Right kidney (tissue), 1 donor: ENCODE data around the gene ABCC1.

Source experiments
- DNase-seq: peaks from one replicate; pipeline ENCODE4 v3.0.0-alpha.2; 2016

ABCC1 gene

DNA sequence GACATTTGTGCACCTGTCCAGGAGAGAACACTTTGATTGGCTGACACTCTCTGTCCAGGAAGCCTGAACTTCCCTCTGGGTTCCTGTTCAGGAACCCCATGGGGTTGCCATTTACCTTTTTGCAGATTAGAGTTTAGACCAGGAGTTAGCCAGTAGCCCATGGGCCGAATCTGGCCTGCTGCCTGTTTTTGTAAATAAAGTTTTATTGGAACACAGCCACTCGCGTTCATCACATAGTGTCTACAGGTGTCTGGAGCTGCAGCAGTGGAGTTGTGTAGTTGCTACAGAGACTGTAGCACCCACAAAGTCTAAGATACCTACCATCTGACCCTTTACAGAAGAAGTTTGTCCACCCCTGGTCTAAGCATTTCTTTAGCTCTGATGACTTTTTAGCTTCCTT lies 70.9 kb downstream of the ABCC1 start:
- DNase-seq = no peak

- DNase-seq = no peak
Measured at GRCh38 chr16:16021020-16021419, 71.6 kb downstream of the ABCC1 start.

DNA sequence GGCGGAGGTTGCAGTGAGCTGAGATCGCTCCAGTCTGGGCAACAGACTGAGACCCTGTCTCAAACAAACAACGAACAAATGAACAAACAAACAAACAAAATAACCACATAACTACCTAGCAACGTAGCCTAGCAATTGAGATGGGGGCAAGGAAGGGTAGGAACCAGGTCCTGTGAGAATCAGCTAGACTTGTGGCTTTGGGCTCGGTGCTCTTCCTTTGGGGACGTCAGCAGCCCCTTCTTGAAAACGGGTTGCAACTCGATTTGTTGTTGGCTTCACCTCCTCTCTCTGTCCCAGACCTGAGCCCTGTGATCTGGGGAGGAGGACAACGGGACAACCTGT lies 72.2 kb downstream of the ABCC1 start:
- no peak for DNase-seq

DNA sequence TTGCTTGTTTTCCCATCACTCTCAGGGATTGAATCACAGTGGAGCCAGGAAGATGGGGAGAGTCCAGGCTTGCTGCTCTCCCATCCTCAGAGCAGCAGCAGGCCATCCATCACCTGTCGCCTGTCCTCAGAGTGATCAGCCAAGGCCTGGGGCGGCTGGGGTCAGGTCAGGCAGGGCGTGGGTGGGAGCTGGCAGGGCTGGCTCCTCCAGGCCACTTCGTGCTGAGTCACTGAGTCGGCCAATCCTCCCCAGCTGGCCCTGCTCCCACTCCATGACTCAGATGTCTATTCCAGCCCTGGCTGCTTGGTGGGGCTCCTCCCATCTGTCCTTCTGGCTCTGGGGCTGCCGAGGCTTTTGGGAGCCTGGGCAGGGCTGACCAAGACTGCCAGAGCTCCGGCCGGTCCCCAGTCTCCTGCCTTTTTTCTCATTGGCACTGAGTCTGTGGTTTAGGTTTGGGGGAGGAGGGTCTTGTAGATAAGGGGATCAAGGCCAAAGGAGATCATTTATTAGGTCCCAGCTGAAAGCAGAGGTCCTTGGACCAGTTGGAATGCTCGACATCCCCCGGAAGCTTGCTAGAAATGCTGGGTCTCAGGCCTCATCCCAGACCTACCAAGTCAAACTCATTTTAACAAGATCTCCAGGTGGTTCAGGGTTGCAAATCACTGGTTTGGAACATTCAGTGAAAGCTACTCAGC lies 72.7 kb downstream of the ABCC1 start:
- DNase-seq = peak; percentile 49

GRCh38 chr16:16022683-16023064 lies 73.3 kb downstream of the ABCC1 start:
- no peak for DNase-seq

DNA sequence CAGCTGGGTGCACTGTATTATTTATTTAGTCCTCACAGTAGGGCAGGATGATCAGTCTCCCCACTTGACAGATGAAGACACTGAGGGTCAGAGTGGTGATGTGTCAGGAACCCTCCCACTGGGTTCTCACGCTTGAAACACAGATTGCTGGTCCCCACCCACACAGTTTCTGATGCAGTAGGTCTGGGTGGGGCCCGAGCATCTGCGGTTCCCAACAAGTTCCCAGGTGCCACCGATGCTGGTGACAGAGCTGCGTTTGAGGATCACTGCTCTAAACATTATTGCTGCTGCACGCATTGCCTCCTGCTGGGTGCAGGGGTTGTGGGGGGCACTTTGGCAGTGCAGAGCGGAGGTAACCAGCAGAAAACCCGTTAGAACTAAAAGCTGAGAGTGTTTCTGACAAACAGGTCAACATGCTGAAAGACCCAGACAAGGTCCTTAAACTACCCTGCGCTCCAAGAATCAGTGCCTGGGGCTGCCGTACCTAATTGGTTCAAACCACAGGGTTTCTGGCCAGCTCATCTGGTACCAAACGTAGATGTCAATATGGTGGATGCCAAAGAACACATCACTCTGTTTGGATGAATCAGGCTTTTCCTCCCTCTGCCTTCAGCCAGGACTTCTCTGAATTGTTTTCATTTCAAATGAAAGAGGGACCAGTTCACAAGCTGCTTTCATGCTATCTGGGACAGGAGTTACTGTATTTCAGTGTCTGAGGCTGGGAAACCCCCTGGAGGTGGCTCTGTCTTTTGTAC lies 76.0 kb downstream of the ABCC1 start:
- DNase-seq = no peak

- no peak for DNase-seq
Measured at GRCh38 chr16:16027728-16028310, 78.4 kb downstream of the ABCC1 start.

GRCh38 chr16:16028311-16028999 lies 79.0 kb downstream of the ABCC1 start:
- DNase-seq = peak; percentile 26

DNA sequence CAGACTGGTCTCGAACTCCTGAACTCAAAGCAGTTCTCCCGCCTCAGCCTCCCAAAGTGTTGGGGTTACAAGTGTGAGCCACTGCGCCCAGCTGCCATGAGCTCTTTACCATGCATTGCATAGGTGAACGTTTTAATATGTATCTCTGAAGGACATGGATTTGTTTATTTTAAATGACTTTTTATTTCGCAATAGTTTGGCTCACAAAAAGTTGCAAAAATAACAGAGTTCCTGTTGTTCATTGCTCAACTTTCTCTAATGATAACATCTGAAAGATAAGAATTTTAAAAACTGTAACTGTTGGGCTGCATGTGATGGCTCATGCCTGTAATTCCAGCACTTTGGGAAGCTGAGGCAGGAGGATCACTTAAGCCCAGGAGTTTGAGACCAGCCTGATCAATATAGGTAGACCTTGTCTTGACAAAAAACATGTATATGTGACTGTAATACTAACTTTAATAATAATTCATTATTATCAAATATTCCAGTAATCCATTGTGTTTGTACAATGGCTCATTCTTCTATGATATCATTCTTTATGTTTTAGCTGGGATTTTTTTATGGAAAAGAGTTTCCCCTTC lies 80.1 kb downstream of the ABCC1 start:
- DNase-seq = no peak

GRCh38 chr16:16030449-16030848 lies 81.0 kb downstream of the ABCC1 start:
- no peak for DNase-seq

DNA sequence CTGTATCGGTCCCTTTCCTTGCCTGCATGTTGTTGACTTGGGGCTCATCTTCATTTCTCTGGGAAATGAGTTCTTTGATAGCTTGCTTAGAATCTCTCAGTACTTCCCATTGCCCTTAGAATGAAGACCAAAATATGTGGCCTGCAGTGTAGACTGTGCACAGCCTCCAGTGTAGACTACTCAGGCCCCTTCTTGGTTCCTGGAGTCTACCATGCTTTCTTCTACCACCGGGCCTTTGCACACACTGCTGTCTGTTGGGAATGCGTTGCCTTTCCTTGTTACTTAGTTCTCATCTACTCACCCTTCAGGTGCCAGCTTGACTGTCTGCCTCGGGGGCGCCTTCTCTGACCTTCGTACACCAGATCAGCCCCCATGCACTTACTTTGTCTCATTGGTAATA lies 82.0 kb downstream of the ABCC1 start:
- no peak for DNase-seq

- no peak for DNase-seq
Measured at GRCh38 chr16:16032271-16032979, 83.0 kb downstream of the ABCC1 start.

GRCh38 chr16:16033208-16033717 lies 83.8 kb downstream of the ABCC1 start:
- DNase-seq = no peak

GRCh38 chr16:16036359-16036792 lies 87.0 kb downstream of the ABCC1 start:
- DNase-seq = no peak

GRCh38 chr16:16037521-16037920 lies 88.1 kb downstream of the ABCC1 start:
- DNase-seq = no peak

- DNase-seq = no peak
Measured at GRCh38 chr16:16037970-16038369, 88.6 kb downstream of the ABCC1 start.

- DNase-seq = no peak
Measured at GRCh38 chr16:16038950-16039349, 89.5 kb downstream of the ABCC1 start.

DNA sequence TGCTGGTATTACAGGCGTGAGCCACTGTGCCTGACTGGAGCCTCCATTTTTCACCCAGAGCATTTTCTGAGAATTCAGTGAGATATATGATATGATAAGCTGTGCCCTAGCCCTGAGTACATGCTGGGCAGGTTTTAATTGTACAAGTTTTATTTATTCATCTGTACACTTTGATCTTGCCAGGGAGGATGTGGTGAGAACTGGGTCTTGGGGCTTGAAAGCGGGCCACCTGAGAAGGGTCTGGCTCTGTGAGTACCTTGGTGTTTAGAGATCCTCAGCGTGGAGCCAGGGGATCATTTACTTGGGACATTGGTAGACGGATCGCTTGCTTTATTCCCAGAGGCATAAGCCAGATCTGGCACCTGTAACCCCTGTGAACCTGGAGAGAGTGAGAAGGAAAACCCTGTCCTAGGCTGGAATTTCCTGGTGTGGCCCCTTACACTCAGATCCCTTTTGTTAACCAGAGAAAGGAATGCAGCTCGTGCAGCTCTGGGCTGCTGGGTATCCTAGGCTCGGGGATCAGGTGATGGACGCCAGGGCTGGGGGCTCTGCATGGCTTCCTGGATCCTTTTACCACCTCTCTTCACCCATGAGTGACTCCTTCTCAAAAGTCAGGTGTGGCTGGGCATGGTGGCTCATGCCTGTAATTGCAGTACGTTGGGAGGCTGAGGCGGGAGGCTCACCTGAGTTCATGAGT lies 91.9 kb downstream of the ABCC1 start:
- no peak for DNase-seq

DNA sequence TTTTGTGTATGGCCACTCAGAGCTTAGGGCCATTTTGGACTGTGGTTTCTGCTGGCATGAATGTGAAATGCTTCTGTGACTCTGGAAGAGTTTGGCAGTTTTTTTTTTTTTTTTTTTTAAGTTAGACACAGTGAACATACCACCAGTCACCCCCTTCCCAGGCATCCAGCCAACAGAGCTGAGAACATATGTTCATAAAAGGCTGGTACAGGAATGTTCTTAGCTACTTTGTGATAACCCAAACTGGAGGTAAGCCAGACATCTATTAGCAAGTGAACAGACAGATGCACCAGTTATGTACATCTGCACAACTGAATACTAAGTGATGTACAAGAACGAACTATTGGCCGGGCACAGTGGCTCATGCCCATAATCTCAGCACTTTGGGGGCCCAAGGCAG lies 92.7 kb downstream of the ABCC1 start:
- DNase-seq = no peak

- no peak for DNase-seq
Measured at GRCh38 chr16:16045296-16045695, 95.9 kb downstream of the ABCC1 start.

DNA sequence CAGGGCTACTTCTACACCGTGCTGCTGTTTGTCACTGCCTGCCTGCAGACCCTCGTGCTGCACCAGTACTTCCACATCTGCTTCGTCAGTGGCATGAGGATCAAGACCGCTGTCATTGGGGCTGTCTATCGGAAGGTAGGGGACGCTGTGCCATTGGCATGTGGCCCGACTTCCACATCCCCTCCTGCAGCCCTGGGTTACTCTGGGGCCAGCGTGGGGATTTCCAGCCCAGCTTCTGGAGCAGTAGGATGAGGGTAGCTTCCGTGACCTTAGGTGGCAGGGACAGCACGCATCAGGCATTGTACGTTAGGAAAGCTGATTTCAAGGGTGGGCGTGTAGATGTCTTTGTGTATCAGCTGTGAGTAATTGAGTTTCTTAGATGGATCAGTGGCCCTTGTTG lies 96.5 kb downstream of the ABCC1 start:
- DNase-seq = no peak
